A549 (cell line): Measurements from ENCODE around the gene SERINC5. TPM values are rescaled to one million over a fixed set of nuclear protein-coding genes. Genes with fewer than 3 reads are reported as not detected.

Experiments
- ATAC-seq, 2 experiments: fragments of 200-7000 bp in 1 of 2; fragments of >200 bp in 1 of 2; cut with Nextera tagmentation in 1 of 2; cut with Tn5 transposase in 1 of 2; 3 replicates each; pipeline versions ENCODE4 v1.8.0 to v1.9.1; 2018 to 2020; ENCODE audit warnings: mild to moderate bottlenecking in 1 of 2, moderate library complexity in 1 of 2
- CTCF ChIA-PET: fragments of 300-600 bp; sonication (Branson Sonifier 250); formaldehyde crosslinking; extraction: SDS; loops from one replicate; lab custom pipeline; 2021; ENCODE audit warnings: antibody characterized with exemption, inconsistent platforms; lab: Yijun Ruan, JAX
- POLR2A ChIA-PET: fragments of 350-600 bp; formaldehyde crosslinking; extraction: SDS; loops from one replicate; lab custom pipeline; 2021; ENCODE audit warnings: antibody characterized with exemption, inconsistent platforms; lab: Yijun Ruan, JAX
- DNase-seq, 2 experiments: peaks; one replicate each; pipeline versions ENCODE4 v3.0.0 to v3.0.0-alpha.2; 2011 to 2016; ENCODE audit warnings: low read depth in 1 of 2, low spot score in 1 of 2
- FAIRE-seq: peaks from 2 replicates; lab custom pipeline; 2011; peaks lifted over from hg19 to GRCh38; lab: Jason Lieb, UNC
- H3K27ac ChIP-seq, 2 experiments: fragments of >200 bp; sonication (Bioruptor Twin); formaldehyde crosslinking; 3 replicates each; pipeline ENCODE4 v1.5.1; 2016 to 2017
- H3K4me1 ChIP-seq: fragments of >200 bp; sonication (Bioruptor Twin); formaldehyde crosslinking; 3 replicates; pipeline ENCODE4 v1.6.1; 2016
- H3K4me2 ChIP-seq: fragments of >200 bp; sonication (Bioruptor Twin); formaldehyde crosslinking; 3 replicates; pipeline ENCODE4 v1.6.1; 2016
- H3K4me3 ChIP-seq: fragments of >200 bp; sonication (Bioruptor Twin); formaldehyde crosslinking; 3 replicates; pipeline ENCODE4 v1.5.1; 2016
- H3K9me3 ChIP-seq: fragments of >200 bp; sonication (Bioruptor Twin); formaldehyde crosslinking; 3 replicates; pipeline ENCODE4 v1.6.1; 2016
- CEBPB ChIP-seq, 2 experiments: fragments of >200 bp in 1 of 2; sonication (Bioruptor Twin) in 1 of 2; formaldehyde crosslinking in 1 of 2; IDR thresholded peaks; 2 replicates each; pipeline ENCODE4 v1.6.1; 2012 to 2016
- EHF ChIP-seq: fragments of 250-450 bp; sonication (Bioruptor Pico); IDR thresholded peaks from 2 replicates; pipeline ENCODE4 v1.5.0; 2020; ENCODE audit warnings: mild to moderate bottlenecking
- ESRRA ChIP-seq: fragments of 150-350 bp; IDR thresholded peaks from 2 replicates; pipeline ENCODE4 v1.6.1; 2014; ENCODE audit warnings: mild to moderate bottlenecking, low read length, borderline replicate concordance
- FOSB ChIP-seq: fragments of 250-450 bp; sonication (Bioruptor Pico); IDR thresholded peaks from 2 replicates; pipeline ENCODE4 v1.5.0; 2020; ENCODE audit warnings: mild to moderate bottlenecking, moderate library complexity
- FOSL2 ChIP-seq, 2 experiments: fragments of 450-650 bp in 1 of 2; fragments of >200 bp in 1 of 2; sonication (Bioruptor Twin) in 1 of 2; formaldehyde crosslinking; IDR thresholded peaks; 2 replicates each; pipeline versions ENCODE4 v1.5.0 to v1.6.1; 2016 to 2020; ENCODE audit warnings: mild to moderate bottlenecking in 1 of 2, moderate library complexity in 1 of 2
- FOXS1 ChIP-seq: fragments of 250-450 bp; sonication (Bioruptor Pico); IDR thresholded peaks from 2 replicates; pipeline ENCODE4 v1.5.0; 2020; ENCODE audit warnings: mild to moderate bottlenecking, moderate library complexity
- HEYL ChIP-seq: fragments of 250-450 bp; sonication (Bioruptor Pico); IDR thresholded peaks from 2 replicates; pipeline ENCODE4 v1.8.0; 2021; ENCODE audit warnings: mild to moderate bottlenecking, moderate library complexity
- MYC ChIP-seq: IDR thresholded peaks from 2 replicates; pipeline ENCODE4 v1.6.1; 2012; ENCODE audit warnings: mild to moderate bottlenecking, inconsistent platforms, low read length, improper control_type of control experiment, borderline replicate concordance
- NFE2L2 ChIP-seq: fragments of 150-350 bp; conservative IDR thresholded peaks from 2 replicates; pipeline ENCODE4 v1.6.1; 2014; ENCODE audit warnings: low read length
- NPAS2 ChIP-seq: fragments of 250-450 bp; sonication (Bioruptor Pico); IDR thresholded peaks from 2 replicates; pipeline ENCODE4 v1.8.0; 2022; ENCODE audit warnings: mild to moderate bottlenecking, moderate library complexity, borderline replicate concordance
- POLR2A ChIP-seq: IDR thresholded peaks from 2 replicates; pipeline ENCODE4 v1.6.1; 2012; ENCODE audit warnings: mild to moderate bottlenecking, low read length
- POLR2AphosphoS2 ChIP-seq: conservative IDR thresholded peaks from 2 replicates; pipeline ENCODE4 v1.6.1; 2012; ENCODE audit warnings: low read length, improper control_type of control experiment, inconsistent platforms
- ZFP36 ChIP-seq: fragments of 450-650 bp; IDR thresholded peaks from 2 replicates; pipeline ENCODE4 v1.6.1; 2014; ENCODE audit warnings: borderline replicate concordance; ENCODE audit not compliant: partially characterized antibody
- WGBS: methylation state at CpG from one replicate; pipeline ENCODE4 v1.1.6; 2017; ENCODE audit errors: missing lambda C conversion rate; 5-methylcytosine and 5-hydroxymethylcytosine counted together
- polyA plus RNA-seq, 4 experiments: library from polyadenylated mRNA; depleted of rRNA in 3 of 4; stranded (reverse); fragments of >200 nt; fragmentation: RNase III in 1 of 4; extraction: RNeasy Plus Mini Kit Qiagen cat#74134 plus additional on column Dnase treatment in 1 of 4; gene quantifications; 2 replicates in 3 of 4; 3 replicates in 1 of 4; pipeline ENCODE4 v1.2.3, GENCODE V29; 2011 to 2017
- TF ChIP-seq, protein P1 (sequence below): fragments of 150-350 bp; IDR thresholded peaks from 2 replicates; pipeline ENCODE4 v1.6.1; 2014; ENCODE audit warnings: low read depth, mild to moderate bottlenecking, low read length
- TF ChIP-seq, protein P2 (sequence below): IDR thresholded peaks from 2 replicates; pipeline ENCODE4 v1.6.1; 2012
- TF ChIP-seq, protein P3 (sequence below): fragments of 450-650 bp; IDR thresholded peaks from 2 replicates; pipeline ENCODE4 v1.6.1; 2014; ENCODE audit warnings: antibody characterized with exemption
- TF ChIP-seq, protein P4 (sequence below): fragments of 200-600 bp; sonication (generic); IDR thresholded peaks from 2 replicates; pipeline ENCODE4 v1.6.1; 2016; ENCODE audit warnings: antibody characterized with exemption, mild to moderate bottlenecking, moderate library complexity

The SERINC5 gene
- polyA plus RNA-seq, 2 of the 4 experiments (the other 2 are of a cell fraction) = 7.0 to 13.4 TPM

DNA sequence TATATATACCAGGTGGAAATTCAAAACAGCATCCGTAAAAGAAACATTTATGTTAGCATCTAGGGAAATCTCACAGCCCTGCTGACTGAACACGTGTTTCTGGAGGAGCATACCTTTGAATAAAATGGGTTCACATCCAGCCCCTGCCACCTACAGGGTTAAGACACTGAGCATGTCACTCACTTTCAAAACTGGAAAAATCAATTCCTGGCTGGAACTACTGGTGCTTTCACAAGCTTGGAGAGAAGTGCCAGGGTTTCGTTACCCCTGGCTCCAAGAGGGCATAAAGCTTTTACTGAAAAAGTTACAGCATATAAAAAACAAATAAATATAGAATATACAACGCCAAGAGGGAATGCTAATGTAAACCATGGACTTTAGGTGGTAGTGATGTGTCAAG is 48.0 kb downstream of the SERINC5 start:
- no peak for FAIRE-seq

DNA sequence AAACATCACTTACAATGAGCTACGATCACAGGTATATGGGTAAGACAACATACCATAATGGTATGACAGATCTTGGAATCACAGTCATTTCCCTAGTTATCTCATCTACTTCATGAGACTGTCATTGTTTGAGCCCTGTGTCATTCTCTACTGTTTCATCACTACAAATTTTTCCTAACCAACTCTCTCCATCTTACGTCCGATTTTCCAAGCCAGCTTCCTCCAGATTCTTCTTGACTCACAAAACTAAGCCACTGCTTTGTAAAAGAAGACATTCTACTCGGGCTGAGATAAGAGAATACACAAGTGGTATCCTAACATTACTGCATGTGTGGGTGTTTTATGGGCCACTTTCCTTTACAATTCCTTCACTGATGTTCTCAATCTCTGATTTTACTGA is 49.6 kb downstream of the SERINC5 start:
- POLR2A ChIA-PET = no interaction called here
- no peaks in the 10 kb centered on the region for H3K9me3 ChIP-seq
- no peak overlapping the region for H3K27ac ChIP-seq
- TF ChIP-seq FOSL2 (IDR thresholded peaks at IDR 0.05) (no peak), FOSL2 (CRISPR knock-in tag; IDR thresholded peaks at IDR 0.05) (no peak), MYC (no peak), HEYL (CRISPR knock-in tag) (no peak), ESRRA (no peak), CEBPB (IDR thresholded peaks at IDR 0.05) (no peak), ZFP36 (no peak), NFE2L2 (no peak)
- no peaks in the 10 kb centered on the region for H3K4me1 ChIP-seq
- no peak for FAIRE-seq
- no peak overlapping the region for H3K4me3 ChIP-seq
- ATAC-seq = no peak
- no peak overlapping the region for H3K4me2 ChIP-seq
- CTCF ChIA-PET = interaction anchor here (2.0 kb wide), 1 partner anchor 123 kb away, joined by 4 read pairs; no protein-coding TSS in a partner anchor
- WGBS = 91% methylated on average over 4 of the region's 4 CpGs
- DNase-seq = no peak

More for the DNA sequence above, 48.0 kb downstream of the SERINC5 start:
- Histone ChIP-seq H3K4me3 (no peak overlapping the region), H3K4me2 (no peak overlapping the region), H3K4me1 (no peaks in the 10 kb centered on the region), H3K27ac (no peak overlapping the region), H3K9me3 (no peaks in the 10 kb centered on the region)
- WGBS = 79% methylated on average over 4 of the region's 4 CpGs
- ChIA-PET CTCF (interaction anchor here (0.6 to 0.7 kb wide), 2 partner anchors 36 to 116 kb away, joined by 4 read pairs; no protein-coding TSS in a partner anchor), POLR2A (no interaction called here)
- DNase-seq = no peak
- no peak for ATAC-seq
- TF ChIP-seq POLR2AphosphoS2 = no peak

DNA sequence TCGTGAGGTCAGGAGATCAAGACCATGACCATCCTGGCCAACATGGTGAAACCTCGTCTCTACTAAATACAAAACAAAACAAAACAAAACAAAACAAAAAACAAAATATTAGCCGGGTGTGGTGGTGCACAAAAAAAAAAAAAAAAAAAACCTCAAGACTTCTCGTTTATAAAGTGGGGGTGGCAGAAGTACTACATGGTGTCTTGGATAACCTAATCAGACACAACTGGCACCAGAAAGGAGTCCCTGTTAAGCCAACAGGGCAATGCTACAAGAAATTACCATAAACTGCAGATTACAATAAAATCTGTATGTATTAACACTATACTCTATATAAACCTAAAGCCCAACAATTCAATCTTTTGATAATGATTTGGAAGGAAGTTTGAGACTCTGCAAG is 50.0 kb downstream of the SERINC5 start:
- no peak overlapping the region for H3K27ac ChIP-seq
- H3K4me3 ChIP-seq = no peak overlapping the region
- DNase-seq (no peak), FAIRE-seq (no peak), ATAC-seq (no peak)
- 85% methylated on average over 4 of the region's 4 CpGs for WGBS
- no peaks in the 10 kb centered on the region for H3K9me3 ChIP-seq
- no peak overlapping the region for H3K4me2 ChIP-seq
- ChIA-PET POLR2A (no interaction called here), CTCF (interaction anchor here (0.6 to 2.0 kb wide), 2 partner anchors 122 to 741 kb away, joined by 3 to 4 read pairs; no protein-coding TSS in a partner anchor)
- no peak for TF ChIP-seq NFE2L2
- TF ChIP-seq, protein P1, sequence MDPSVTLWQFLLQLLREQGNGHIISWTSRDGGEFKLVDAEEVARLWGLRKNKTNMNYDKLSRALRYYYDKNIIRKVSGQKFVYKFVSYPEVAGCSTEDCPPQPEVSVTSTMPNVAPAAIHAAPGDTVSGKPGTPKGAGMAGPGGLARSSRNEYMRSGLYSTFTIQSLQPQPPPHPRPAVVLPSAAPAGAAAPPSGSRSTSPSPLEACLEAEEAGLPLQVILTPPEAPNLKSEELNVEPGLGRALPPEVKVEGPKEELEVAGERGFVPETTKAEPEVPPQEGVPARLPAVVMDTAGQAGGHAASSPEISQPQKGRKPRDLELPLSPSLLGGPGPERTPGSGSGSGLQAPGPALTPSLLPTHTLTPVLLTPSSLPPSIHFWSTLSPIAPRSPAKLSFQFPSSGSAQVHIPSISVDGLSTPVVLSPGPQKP = no peak
- TF ChIP-seq EHF (CRISPR knock-in tag) = no peak
- no peak for TF ChIP-seq FOSB (CRISPR knock-in tag)
- TF ChIP-seq NPAS2 (CRISPR knock-in tag) = no peak
- TF ChIP-seq FOXS1 (CRISPR knock-in tag) = no peak
- TF ChIP-seq POLR2A = no peak
- no peak for TF ChIP-seq CEBPB (IDR thresholded peaks at IDR 0.05)
- TF ChIP-seq, protein P2, sequence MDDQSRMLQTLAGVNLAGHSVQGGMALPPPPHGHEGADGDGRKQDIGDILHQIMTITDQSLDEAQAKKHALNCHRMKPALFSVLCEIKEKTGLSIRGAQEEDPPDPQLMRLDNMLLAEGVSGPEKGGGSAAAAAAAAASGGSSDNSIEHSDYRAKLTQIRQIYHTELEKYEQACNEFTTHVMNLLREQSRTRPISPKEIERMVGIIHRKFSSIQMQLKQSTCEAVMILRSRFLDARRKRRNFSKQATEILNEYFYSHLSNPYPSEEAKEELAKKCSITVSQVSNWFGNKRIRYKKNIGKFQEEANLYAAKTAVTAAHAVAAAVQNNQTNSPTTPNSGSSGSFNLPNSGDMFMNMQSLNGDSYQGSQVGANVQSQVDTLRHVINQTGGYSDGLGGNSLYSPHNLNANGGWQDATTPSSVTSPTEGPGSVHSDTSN = no peak
- TF ChIP-seq, protein P3, sequence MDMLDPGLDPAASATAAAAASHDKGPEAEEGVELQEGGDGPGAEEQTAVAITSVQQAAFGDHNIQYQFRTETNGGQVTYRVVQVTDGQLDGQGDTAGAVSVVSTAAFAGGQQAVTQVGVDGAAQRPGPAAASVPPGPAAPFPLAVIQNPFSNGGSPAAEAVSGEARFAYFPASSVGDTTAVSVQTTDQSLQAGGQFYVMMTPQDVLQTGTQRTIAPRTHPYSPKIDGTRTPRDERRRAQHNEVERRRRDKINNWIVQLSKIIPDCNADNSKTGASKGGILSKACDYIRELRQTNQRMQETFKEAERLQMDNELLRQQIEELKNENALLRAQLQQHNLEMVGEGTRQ = no peak
- TF ChIP-seq, protein P4, sequence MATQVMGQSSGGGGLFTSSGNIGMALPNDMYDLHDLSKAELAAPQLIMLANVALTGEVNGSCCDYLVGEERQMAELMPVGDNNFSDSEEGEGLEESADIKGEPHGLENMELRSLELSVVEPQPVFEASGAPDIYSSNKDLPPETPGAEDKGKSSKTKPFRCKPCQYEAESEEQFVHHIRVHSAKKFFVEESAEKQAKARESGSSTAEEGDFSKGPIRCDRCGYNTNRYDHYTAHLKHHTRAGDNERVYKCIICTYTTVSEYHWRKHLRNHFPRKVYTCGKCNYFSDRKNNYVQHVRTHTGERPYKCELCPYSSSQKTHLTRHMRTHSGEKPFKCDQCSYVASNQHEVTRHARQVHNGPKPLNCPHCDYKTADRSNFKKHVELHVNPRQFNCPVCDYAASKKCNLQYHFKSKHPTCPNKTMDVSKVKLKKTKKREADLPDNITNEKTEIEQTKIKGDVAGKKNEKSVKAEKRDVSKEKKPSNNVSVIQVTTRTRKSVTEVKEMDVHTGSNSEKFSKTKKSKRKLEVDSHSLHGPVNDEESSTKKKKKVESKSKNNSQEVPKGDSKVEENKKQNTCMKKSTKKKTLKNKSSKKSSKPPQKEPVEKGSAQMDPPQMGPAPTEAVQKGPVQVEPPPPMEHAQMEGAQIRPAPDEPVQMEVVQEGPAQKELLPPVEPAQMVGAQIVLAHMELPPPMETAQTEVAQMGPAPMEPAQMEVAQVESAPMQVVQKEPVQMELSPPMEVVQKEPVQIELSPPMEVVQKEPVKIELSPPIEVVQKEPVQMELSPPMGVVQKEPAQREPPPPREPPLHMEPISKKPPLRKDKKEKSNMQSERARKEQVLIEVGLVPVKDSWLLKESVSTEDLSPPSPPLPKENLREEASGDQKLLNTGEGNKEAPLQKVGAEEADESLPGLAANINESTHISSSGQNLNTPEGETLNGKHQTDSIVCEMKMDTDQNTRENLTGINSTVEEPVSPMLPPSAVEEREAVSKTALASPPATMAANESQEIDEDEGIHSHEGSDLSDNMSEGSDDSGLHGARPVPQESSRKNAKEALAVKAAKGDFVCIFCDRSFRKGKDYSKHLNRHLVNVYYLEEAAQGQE = no peak
- TF ChIP-seq, all 56 proteins: peak for 0
- no peaks in the 10 kb centered on the region for H3K4me1 ChIP-seq
